CD4-positive, alpha-beta T cell (primary cell): ENCODE results near the gene GRN. TPM values are rescaled to one million over a fixed set of nuclear protein-coding genes. Genes with fewer than 3 reads are reported as not detected.

Experiments
- ATAC-seq: fragments of 200-7000 bp; cut with Tn5 transposase; one replicate; pipeline ENCODE4 v1.10.0; 2022; ENCODE audit warnings: mild to moderate bottlenecking; ENCODE audit not compliant: poor library complexity
- CTCF ChIA-PET: fragments of 350-600 bp; sonication (Branson Sonifier 250); formaldehyde crosslinking; loops from one replicate; lab custom pipeline; 2021; ENCODE audit warnings: antibody characterized with exemption, inconsistent platforms; lab: Charles Lee
- POLR2A ChIA-PET: fragments of 350-600 bp; sonication (Branson Sonifier 250); formaldehyde crosslinking; loops from one replicate; lab custom pipeline; 2021; ENCODE audit warnings: antibody characterized with exemption, inconsistent platforms; lab: Charles Lee
- DNase-seq, 14 experiments: peaks; one replicate each; pipeline ENCODE4 v3.0.0-alpha.2; 2013 to 2020; ENCODE audit warnings: mixed read lengths in 2 of 14
- H3K27ac ChIP-seq, 2 donors: one replicate each; pipeline versions ENCODE4 v1.5.1 to v1.7.0; 2013; ENCODE audit warnings: low read length in 2 of 2, low read depth in 1 of 2, mild to moderate bottlenecking in 1 of 2
- H3K27me3 ChIP-seq, 2 experiments: 1 replicate in 1 of 2; 2 replicates in 1 of 2; pipeline versions ENCODE4 v1.6.1 to v1.7.0; 2013; ENCODE audit warnings: low read length in 2 of 2, control low read depth in 1 of 2, mild to moderate bottlenecking in 1 of 2, moderate library complexity in 1 of 2; ENCODE audit not compliant: insufficient read depth in 2 of 2, control insufficient read depth in 1 of 2
- H3K36me3 ChIP-seq: one replicate; pipeline ENCODE4 v1.6.1; 2013; ENCODE audit warnings: low read length, control low read depth; ENCODE audit not compliant: insufficient read depth
- H3K4me1 ChIP-seq: one replicate; pipeline ENCODE4 v1.6.1; 2013; ENCODE audit warnings: low read length, control low read depth; ENCODE audit not compliant: insufficient read depth
- H3K4me3 ChIP-seq: one replicate; pipeline ENCODE4 v1.5.1; 2013; ENCODE audit warnings: mild to moderate bottlenecking, low read length, moderate library complexity
- H3K9me3 ChIP-seq, 2 experiments: 1 replicate in 1 of 2; 2 replicates in 1 of 2; pipeline versions ENCODE4 v1.6.1 to v1.7.0; 2013; ENCODE audit warnings: low read length in 2 of 2, mild to moderate bottlenecking in 2 of 2, control low read depth in 1 of 2, moderate library complexity in 1 of 2; ENCODE audit not compliant: control insufficient read depth in 1 of 2, insufficient read depth in 1 of 2
- H3K27ac Mint-ChIP-seq: one replicate; pipeline ENCODE4 v1.8.0; 2020; ENCODE audit warnings: mixed read lengths
- H3K27me3 Mint-ChIP-seq: one replicate; pipeline ENCODE4 v1.8.0; 2021; ENCODE audit warnings: mixed read lengths
- H3K36me3 Mint-ChIP-seq: one replicate; pipeline ENCODE4 v1.8.0; 2021; ENCODE audit warnings: low read depth, mixed read lengths
- H3K4me1 Mint-ChIP-seq: one replicate; pipeline ENCODE4 v1.8.0; 2021; ENCODE audit warnings: low read depth, mixed read lengths
- H3K4me3 Mint-ChIP-seq: one replicate; pipeline ENCODE4 v1.8.0; 2020; ENCODE audit warnings: mild to moderate bottlenecking, mixed read lengths
- H3K9me3 Mint-ChIP-seq: one replicate; pipeline ENCODE4 v1.8.0; 2020; ENCODE audit warnings: mixed read lengths
- intact Hi-C, 2 experiments: fragments of 100-400 bp; cut with DNase I in 1 of 2; cut with micrococcal nuclease in 1 of 2; formaldehyde crosslinking; loops; one replicate each; pipeline versions ENCODE4 v1.15.1 to v1.9.0; 2023 to 2025; cut with DNase I, micrococcal nuclease
- total RNA-seq, 174 experiments: library from RNA in 2 of 174; stranded (reverse) in 2 of 174; gene quantifications; one replicate each; pipeline ENCODE4 v1.2.3 and lab custom pipeline; 2021 to 2026
- TF ChIP-seq, protein P1 (sequence below): fragments of 200-600 bp; IDR thresholded peaks from one replicate; pipeline ENCODE4 v1.8.0; 2022; ENCODE audit warnings: antibody characterized with exemption, mild to moderate bottlenecking

Gene GRN
- total RNA-seq, 2 experiments from 2014 or later, result 15.3 to 16.1 TPM

DNA sequence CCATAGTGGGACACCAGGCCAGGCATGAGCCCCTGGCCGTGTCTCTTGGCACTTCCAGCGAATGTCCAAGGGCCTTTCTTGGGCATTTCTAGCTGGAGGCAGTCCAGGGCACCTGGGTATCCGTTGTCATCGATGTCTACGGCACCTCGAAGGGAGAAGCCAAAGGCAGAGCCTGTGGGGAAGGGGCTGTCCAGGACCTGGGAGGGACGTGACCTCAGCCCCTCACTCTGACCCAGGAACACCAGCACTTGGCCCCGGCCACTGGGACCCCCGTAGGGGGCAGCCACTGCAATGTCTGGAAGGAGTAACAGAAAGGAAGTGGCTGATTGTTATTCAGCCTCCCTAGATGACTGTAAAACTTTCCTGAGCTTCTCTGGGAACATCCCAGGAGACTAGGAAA is 35.7 kb downstream of the GRN start:
- Histone ChIP-seq H3K4me3 (no peak overlapping the region), H3K9me3 (peaks cover 0 to 3% of the 10 kb centered on the region in 2 experiments), H3K27ac (no peak overlapping the region), H3K27me3 (peaks cover 3 to 16% of the 10 kb centered on the region in 2 experiments), H3K4me1 (peaks cover 15% of the 10 kb centered on the region), H3K36me3 (no peaks in the 10 kb centered on the region)
- Mint-ChIP-seq H3K4me3 (no peak overlapping the region), H3K4me1 (peaks cover 5% of the 10 kb centered on the region), H3K27me3 (peaks cover 36% of the 10 kb centered on the region), H3K27ac (no peak overlapping the region), H3K36me3 (no peaks in the 10 kb centered on the region), H3K9me3 (no peaks in the 10 kb centered on the region)
- no peak for ATAC-seq
- intact Hi-C loops, result no loop called here
- ChIA-PET POLR2A (no interaction called here), CTCF (interaction anchor here (0.5 kb wide), 1 partner anchor 16 kb away, joined by 3 read pairs; no protein-coding TSS in a partner anchor)
- TF ChIP-seq, protein P1, sequence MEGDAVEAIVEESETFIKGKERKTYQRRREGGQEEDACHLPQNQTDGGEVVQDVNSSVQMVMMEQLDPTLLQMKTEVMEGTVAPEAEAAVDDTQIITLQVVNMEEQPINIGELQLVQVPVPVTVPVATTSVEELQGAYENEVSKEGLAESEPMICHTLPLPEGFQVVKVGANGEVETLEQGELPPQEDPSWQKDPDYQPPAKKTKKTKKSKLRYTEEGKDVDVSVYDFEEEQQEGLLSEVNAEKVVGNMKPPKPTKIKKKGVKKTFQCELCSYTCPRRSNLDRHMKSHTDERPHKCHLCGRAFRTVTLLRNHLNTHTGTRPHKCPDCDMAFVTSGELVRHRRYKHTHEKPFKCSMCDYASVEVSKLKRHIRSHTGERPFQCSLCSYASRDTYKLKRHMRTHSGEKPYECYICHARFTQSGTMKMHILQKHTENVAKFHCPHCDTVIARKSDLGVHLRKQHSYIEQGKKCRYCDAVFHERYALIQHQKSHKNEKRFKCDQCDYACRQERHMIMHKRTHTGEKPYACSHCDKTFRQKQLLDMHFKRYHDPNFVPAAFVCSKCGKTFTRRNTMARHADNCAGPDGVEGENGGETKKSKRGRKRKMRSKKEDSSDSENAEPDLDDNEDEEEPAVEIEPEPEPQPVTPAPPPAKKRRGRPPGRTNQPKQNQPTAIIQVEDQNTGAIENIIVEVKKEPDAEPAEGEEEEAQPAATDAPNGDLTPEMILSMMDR, result no peak
- no peak for DNase-seq

DNA sequence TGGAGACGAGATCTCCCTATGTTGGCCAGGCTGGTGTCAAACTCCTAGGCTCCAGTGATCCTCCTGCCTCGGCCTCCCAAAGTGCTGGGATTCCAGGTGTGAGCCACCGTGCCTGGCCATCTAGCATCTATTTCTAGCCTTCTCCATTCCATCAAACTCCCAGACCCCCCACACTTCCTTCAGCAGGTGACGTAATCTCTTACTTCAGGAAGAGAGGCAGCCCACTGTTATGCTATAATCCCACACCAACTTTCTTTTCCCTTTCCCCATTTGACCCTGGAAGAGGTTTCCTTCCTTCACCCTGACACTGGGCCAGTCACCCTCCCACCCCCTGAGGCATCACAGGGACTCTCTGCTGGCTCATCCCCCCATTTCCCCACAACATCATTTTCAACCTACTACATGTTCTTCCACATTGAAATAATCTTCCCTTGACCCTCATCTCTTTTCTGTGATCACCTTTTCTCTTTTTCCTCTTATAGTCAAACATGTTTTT is 36.8 kb downstream of the GRN start:
- CTCF ChIA-PET, result no interaction called here
- peaks cover 9 to 15% of the 10 kb centered on the region in 2 experiments for H3K27me3 ChIP-seq

DNA sequence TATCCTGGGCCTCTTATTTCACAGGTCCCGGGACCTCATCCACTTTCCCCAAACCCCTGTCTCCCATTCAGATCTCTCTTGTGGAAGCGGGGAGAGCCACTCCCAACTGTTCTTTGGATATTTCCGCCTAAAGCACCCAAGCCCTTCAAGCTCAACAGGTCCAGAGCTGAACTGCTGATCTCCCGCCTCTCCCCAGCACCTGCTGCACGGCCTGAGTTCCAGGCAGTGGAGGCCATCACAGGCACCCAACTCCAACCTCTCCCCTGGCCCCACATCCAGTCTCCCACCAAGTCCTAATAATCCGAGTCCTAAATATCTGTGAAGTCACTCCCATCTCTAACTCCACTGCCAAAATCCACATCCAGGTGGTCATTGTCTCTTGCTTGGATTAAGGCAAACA is 37.8 kb downstream of the GRN start:
- Mint-ChIP-seq H3K27me3 (peaks cover 29% of the 10 kb centered on the region), H3K36me3 (no peaks in the 10 kb centered on the region), H3K27ac (no peak overlapping the region), H3K9me3 (no peaks in the 10 kb centered on the region), H3K4me1 (peaks cover 12% of the 10 kb centered on the region), H3K4me3 (no peak overlapping the region)
- no peaks in the 10 kb centered on the region for H3K36me3 ChIP-seq
- H3K4me3 ChIP-seq, result no peak overlapping the region
- DNase-seq, result no peak
- H3K4me1 ChIP-seq, result peaks cover 21% of the 10 kb centered on the region
- H3K9me3 ChIP-seq, result peaks cover 0 to 6% of the 10 kb centered on the region in 2 experiments
- POLR2A ChIA-PET, result no interaction called here
- H3K27ac ChIP-seq, result no peak overlapping the region
- ATAC-seq, result no peak
- TF ChIP-seq, protein P1, result no peak
- CTCF ChIA-PET, result no interaction called here
- intact Hi-C loops, result no loop called here
- peaks cover 9 to 15% of the 10 kb centered on the region in 2 experiments for H3K27me3 ChIP-seq

More for the DNA sequence above, 36.8 kb downstream of the GRN start:
- Mint-ChIP-seq H3K36me3 (no peaks in the 10 kb centered on the region), H3K27me3 (peaks cover 35% of the 10 kb centered on the region), H3K9me3 (no peaks in the 10 kb centered on the region), H3K27ac (no peak overlapping the region), H3K4me1 (peaks cover 12% of the 10 kb centered on the region), H3K4me3 (no peak overlapping the region)
- no peak overlapping the region for H3K27ac ChIP-seq
- peaks cover 21% of the 10 kb centered on the region for H3K4me1 ChIP-seq
- TF ChIP-seq, protein P1, result no peak
- POLR2A ChIA-PET, result no interaction called here
- ATAC-seq, result no peak
- no peaks in the 10 kb centered on the region for H3K36me3 ChIP-seq
- intact Hi-C loops, result no loop called here
- no peak overlapping the region for H3K4me3 ChIP-seq
- H3K9me3 ChIP-seq, result peaks cover 0 to 6% of the 10 kb centered on the region in 2 experiments
- DNase-seq, result no peak
